Activated naive CD4-positive, alpha-beta T cell treated with anti-CD3 and anti-CD28 coated beads, Interleukin-2, amount 50 U/mL, for 72 hours (primary cell): ENCODE data around the gene ARFGEF3. TPM values are rescaled to one million over a fixed set of nuclear protein-coding genes. Genes with fewer than 3 reads are reported as not detected.
A peak's percentile ranks its signal among the peaks of the same experiment; 100 is the strongest.
"Not testable (repeated sequence)": the region's sequence is repeated elsewhere in the genome, so short reads cannot be mapped to it uniquely, and the experiment has no call there.

Source experiments
- ATAC-seq, 2 donors: fragments of 150-1000 bp; cut with Tn5 transposase; 2 replicates each; pipeline ENCODE4 v1.10.0; 2021; ENCODE audit warnings: mild to moderate bottlenecking in 2 of 2, moderate library complexity in 2 of 2
- DNase-seq, 2 donors: peaks; one replicate each; pipeline ENCODE4 v3.0.0; 2021 to 2022; ENCODE audit warnings: low spot score in 2 of 2
- H3K27ac Mint-ChIP-seq, 2 donors: one replicate each; pipeline ENCODE4 v1.8.0; 2022; ENCODE audit warnings: mild to moderate bottlenecking in 2 of 2, mixed read lengths in 2 of 2
- H3K36me3 Mint-ChIP-seq, 2 donors: one replicate each; pipeline ENCODE4 v1.8.0; 2022; ENCODE audit warnings: mixed read lengths in 2 of 2
- H3K9me3 Mint-ChIP-seq, 2 donors: one replicate each; pipeline ENCODE4 v1.8.0; 2022; ENCODE audit warnings: mixed read lengths in 2 of 2
- total RNA-seq, 2 donors: library from RNA; stranded (reverse); gene quantifications; one replicate each; pipeline ENCODE4 v1.2.3, GENCODE V29; 2022

ARFGEF3 gene
- total RNA-seq, 2 donors from 2014 or later, result 0.11 to 9.5 TPM

DNA sequence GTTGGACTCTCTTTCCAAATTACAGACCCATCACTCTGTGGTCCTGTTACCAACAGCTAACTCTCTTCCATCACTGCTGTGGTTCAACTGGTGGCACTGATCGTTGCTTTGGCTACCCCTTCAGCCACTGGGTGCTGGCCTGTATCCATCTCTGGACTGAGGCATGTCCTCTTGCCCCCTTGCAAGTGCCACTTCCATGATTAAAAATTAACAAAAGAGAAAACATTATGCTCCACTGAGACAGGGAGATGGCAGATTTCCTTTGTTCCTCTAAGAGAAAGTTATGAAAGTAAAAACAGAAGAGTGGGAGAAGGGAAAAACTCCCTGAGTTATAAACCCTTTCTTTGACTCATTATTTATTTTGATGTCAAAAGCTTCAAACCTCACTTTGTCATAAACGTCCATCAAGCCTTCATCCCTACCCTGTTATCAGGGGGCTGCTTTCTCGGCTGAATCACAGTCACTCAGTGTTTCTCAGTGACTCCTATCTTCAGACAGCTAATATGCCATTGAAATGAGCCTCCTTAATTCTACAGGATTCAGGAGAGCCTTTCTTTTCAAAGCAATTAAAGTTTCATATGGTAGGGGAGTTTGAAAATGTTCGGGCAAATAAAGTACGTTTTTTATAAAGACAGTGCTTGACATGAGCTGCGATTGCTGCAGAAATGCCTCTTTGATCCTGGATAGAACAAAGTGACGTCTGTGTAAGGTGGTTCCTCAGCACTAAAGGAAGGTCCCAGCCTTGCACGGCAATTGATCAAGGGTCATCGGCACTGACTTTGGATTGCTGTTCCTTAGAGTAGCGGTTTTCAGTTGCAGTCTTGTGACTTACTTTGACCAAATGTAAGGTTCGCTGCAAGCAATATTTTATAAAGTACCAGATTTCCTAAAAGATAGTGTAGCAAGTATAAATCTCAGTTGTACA lies 106.5 kb downstream of the ARFGEF3 start:
- H3K36me3 Mint-ChIP-seq, result no peaks in the 10 kb centered on the region
- DNase-seq, result no peak
- ATAC-seq, result no peak
- H3K9me3 Mint-ChIP-seq, result no peaks in the 10 kb centered on the region
- H3K27ac Mint-ChIP-seq, result no peak overlapping the region

DNA sequence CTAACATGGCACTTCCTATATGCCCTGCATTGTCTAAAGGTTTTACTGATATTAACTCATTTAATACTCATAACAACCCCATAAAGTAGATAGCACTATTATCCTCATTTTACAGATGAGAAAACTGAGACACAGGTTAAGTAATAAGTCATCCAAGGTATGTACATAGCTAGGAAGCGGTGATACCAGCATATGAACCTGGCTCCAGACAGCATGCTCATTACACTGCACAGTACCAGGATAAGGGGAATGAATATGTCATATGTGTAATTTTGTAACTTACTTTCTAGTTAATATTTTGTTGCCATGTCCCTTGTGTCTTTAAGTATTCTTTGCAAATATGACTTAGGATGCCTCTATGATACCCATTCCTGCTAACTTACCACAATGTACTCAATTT lies 109.7 kb downstream of the ARFGEF3 start:
- Mint-ChIP-seq H3K9me3 (no peaks in the 10 kb centered on the region), H3K27ac (no peak overlapping the region), H3K36me3 (no peaks in the 10 kb centered on the region)
- ATAC-seq (no peak), DNase-seq (no peak)

DNA sequence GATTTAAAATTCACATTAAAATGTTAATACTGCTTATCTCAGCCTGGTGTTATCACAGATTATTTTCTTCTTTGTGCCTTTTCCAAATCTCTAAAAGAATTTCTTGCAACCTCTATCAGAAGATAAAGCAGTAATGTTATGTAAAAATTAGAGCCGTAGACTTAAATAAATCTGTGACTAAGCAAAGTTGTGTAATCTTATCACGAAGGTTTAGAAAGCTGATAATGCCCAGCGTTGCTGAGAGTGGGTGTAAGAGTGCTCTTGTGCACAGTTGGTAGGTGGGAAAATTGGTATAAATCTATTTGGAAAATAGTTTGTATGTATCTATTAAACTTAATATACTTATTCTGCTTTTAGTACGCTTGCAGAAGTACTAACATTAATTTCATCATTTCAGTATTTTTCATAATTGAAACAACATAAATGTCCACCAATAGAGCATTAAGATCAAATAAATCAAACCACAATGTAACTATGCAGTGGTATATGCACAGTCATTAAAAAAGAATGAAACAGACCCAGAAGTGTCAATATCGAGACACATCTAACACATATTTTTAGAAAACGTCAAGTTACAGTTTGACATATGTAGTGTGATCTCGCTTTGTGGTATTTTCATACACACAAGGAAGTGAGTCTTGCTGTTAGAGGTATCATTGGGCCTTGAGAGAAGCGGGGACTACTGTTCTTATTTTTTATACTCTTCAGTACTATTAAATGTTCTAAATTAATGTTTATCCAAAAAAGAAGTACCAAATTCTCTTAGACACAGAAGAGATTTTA lies 111.0 kb downstream of the ARFGEF3 start:
- H3K36me3 Mint-ChIP-seq, result no peaks in the 10 kb centered on the region
- H3K27ac Mint-ChIP-seq, result no peak overlapping the region
- no peaks in the 10 kb centered on the region for H3K9me3 Mint-ChIP-seq
- ATAC-seq (no peak), DNase-seq (no peak)

DNA sequence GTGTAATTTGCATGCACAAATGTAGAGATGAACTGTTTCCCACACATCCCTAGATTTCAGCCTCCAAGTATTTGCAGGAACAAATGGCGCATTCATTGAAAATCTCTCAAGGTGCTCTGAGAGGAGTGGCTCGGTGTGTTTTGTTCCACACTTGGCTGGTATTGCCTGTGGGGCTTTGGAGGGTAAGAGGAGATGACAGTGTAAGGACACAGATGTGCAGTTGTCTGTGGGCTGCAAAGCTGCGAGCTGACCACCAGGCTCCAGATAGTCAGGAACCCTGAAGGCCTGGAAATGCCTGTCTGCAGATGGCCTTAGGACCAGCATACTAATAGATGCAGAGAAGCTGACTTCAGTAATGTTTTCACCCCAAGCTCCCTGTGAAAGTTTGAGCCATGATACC lies 114.2 kb downstream of the ARFGEF3 start:
- Mint-ChIP-seq H3K36me3 (no peaks in the 10 kb centered on the region), H3K27ac (no peak overlapping the region), H3K9me3 (no peaks in the 10 kb centered on the region)
- no peak for ATAC-seq
- DNase-seq, result no peak

DNA sequence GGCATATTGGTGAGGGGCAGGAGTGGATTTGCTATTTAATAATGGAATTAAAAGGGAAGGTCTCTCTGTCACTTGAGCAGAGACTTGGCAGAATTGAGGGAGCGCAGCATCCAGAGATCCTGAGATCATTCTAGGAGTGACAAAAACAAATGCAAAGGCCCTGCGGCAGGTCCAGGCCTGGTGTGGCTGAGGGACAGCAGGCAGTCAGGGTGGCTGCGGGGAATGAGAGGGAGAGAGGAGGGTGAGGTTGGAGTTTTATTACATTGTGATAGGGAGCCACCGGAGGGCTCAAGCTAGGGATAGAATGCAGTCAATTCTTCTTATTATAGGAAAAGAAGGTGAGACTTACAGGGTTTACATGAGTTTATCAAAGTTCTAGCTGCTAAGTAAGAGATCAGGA lies 116.1 kb downstream of the ARFGEF3 start:
- Mint-ChIP-seq H3K27ac (no peak overlapping the region), H3K9me3 (no peaks in the 10 kb centered on the region), H3K36me3 (no peaks in the 10 kb centered on the region)
- ATAC-seq (no peak), DNase-seq (no peak)

DNA sequence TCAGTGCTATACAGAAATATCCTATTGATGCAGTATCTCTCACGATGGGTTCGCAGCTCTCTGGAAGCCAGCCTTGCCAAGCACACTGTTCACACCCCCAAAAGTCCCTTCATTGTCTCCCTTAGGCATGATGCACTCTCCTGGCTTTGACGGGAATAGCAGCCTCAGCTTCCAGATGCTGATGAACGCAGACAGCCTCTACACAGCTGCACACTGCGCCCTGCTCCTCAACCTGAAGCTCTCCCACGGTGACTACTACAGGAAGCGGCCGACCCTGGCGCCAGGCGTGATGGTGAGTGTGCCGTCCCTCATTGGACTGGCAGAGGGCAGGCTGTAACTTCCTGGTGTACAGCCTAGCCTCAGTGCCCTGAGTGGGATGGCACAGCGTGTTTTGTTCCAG lies 116.6 kb downstream of the ARFGEF3 start:
- DNase-seq (no peak), ATAC-seq (no peak)
- H3K9me3 Mint-ChIP-seq, result no peaks in the 10 kb centered on the region
- H3K36me3 Mint-ChIP-seq, result no peaks in the 10 kb centered on the region
- H3K27ac Mint-ChIP-seq, result no peak overlapping the region

DNA sequence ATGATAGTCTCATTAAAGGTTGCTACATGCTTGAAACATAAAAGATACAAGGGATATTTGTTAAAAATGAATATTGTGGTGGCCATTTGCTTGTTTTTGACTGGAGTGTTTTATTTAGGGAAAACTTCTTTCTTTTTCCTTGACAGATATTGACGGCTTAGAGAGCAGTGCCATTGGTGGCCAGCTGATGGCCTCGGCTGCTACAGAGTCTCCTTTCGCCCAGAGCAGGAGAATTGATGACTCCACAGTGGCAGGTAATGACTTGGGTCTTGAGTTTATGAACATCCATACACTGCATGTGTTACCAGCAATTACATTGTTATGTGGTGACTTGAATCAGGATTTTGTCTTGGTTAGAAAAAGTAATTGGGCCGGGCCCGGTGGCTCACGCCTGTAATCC lies 124.1 kb downstream of the ARFGEF3 start:
- ATAC-seq, result no peak
- H3K9me3 Mint-ChIP-seq, result no peaks in the 10 kb centered on the region
- no peak overlapping the region for H3K27ac Mint-ChIP-seq
- no peak for DNase-seq
- H3K36me3 Mint-ChIP-seq, result no peaks in the 10 kb centered on the region

DNA sequence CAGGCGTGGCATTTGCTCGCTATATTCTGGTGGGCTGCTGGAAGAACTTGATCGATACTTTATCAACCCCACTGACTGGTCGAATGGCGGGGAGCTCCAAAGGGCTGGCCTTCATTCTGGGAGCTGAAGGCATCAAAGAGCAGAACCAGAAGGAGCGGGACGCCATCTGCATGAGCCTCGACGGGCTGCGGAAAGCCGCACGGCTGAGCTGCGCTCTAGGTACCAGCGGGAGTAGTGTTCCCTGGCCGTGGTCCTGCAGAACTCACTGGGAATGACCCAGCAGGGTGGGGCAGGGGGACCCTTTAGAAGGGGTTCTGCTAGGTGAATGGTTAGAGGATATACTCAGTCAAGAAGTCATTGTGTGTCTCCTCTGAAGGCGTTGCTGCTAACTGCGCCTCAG lies 125.0 kb downstream of the ARFGEF3 start:
- ATAC-seq, result peak in 1 of 2 donors; percentile 26
- H3K9me3 Mint-ChIP-seq, result no peaks in the 10 kb centered on the region

DNA sequence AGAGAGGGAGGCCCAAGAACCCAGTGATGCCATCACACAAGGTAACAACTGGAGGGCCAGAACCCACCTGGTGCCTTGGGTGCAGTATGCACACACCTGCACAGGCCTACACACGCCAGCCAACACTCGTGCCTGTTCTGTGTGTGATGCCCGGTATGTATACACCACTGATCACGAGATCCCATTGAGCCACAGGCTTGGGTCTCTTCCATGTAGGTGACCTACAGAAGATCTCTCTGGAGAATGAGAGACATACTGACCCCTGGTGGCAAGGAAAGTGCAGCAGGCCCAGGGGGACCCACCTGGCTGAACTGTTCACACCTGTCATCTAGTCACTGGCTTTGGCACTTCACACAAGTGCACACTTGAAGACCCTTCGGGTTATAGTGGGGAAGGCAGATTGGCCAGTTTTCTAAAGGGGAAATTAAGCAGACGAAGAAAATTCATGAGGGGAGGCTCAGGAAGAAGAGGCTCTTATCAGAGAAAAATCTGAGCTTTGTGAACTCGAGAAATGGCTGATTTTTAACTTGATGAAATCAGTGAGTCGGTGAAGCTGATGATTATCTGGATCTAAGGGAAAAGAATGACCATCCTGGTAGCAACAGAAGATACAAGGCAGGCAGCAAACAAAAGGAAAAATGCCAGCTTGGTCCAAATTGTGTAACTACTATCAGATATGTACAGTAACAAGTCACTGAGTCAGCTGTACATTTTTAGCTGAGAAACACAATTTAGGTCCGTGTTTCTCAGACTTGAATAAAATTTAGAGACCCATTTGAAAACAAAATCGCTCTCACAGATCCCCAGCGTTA lies 125.6 kb downstream of the ARFGEF3 start:
- peak in 1 of 2 donors; percentile 57 for DNase-seq
- Mint-ChIP-seq H3K27ac (no peak overlapping the region), H3K9me3 (no peaks in the 10 kb centered on the region), H3K36me3 (no peaks in the 10 kb centered on the region)
- ATAC-seq, result peak; percentile 56 to 58

More for the DNA sequence above, 125.0 kb downstream of the ARFGEF3 start:
- Mint-ChIP-seq H3K27ac (no peak overlapping the region), H3K36me3 (no peaks in the 10 kb centered on the region)
- no peak for DNase-seq

DNA sequence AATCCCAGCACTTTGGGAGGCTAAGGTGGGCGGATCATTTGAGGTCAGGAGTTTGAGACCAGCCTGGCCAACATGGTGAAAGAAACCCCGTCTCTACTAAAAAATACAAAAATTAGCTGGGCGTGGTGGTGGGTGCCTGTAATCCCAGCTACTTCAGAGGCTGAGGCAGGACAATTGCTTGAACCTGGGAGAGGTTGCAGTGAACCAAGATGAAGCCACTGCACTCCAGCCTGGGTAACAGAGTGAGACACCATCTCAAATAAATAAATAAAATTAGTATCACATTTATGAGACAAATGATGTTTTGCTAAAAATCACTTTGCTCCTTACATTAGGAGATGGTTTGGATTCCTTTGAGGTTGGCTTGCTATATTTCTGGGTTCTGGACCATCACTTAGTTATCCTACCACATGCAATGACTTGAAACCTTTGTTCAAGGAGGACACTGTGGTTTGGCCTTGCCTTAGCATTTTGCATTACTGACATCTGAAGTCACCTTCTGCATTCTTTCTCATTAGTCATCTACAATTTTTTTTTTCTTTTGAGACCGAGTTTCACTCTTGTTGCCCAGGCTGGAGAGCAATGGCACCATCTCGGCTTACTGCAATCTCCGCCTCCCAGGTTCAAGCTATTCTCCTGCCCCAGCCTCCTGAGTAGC lies 126.8 kb downstream of the ARFGEF3 start:
- DNase-seq, ATAC-seq, H3K27ac Mint-ChIP-seq, H3K9me3 Mint-ChIP-seq, H3K36me3 Mint-ChIP-seq: not testable (repeated sequence)

DNA sequence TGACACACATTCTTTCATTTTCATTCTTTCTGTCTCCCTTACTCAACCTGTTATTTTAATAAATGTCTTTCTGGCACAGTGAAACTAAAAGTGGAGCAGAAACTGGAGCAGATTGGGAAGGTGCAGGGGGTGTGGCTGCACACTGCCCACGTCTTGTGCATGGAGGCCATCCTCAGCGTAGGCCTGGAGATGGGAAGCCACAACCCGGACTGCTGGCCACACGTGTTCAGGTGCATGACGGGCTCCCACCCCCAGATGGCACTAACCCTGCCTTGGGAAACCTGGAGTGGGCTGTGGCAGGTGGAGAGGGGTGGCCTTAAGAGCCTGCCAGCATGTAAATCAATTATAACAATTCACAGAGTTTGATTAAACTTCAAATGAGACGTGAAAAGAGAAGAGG lies 128.0 kb downstream of the ARFGEF3 start:
- Mint-ChIP-seq H3K27ac (no peak overlapping the region), H3K36me3 (no peaks in the 10 kb centered on the region), H3K9me3 (no peaks in the 10 kb centered on the region)
- peak; percentile 37 to 41 for ATAC-seq
- no peak for DNase-seq

DNA sequence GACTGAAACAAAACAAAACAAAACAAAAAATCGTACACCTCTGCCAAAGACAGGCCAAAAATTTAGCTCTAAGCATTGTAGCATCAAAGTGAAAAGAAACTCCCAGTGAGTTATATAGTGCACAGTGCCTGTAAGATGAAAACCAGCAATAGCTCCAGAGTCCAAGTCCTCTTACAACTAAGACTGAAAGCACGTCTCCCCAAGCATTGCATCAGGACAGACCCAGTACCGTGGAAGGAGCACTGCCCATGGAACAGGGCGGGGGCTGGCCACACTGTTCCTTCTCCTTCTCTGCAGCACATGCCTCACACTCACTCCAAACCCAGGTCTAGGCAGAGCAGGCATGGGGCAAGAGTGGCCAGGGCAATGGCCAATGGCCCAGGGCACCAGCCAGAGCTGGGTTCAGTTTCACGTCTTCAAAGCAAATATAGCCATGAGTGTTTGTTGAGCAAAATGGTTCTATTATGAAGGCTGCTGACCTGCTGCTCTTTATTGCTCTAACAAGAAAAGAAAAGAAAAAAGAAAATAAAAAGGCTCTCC lies 128.8 kb downstream of the ARFGEF3 start:
- ATAC-seq, result no peak
- H3K36me3 Mint-ChIP-seq, result no peaks in the 10 kb centered on the region
- H3K9me3 Mint-ChIP-seq, result no peaks in the 10 kb centered on the region

DNA sequence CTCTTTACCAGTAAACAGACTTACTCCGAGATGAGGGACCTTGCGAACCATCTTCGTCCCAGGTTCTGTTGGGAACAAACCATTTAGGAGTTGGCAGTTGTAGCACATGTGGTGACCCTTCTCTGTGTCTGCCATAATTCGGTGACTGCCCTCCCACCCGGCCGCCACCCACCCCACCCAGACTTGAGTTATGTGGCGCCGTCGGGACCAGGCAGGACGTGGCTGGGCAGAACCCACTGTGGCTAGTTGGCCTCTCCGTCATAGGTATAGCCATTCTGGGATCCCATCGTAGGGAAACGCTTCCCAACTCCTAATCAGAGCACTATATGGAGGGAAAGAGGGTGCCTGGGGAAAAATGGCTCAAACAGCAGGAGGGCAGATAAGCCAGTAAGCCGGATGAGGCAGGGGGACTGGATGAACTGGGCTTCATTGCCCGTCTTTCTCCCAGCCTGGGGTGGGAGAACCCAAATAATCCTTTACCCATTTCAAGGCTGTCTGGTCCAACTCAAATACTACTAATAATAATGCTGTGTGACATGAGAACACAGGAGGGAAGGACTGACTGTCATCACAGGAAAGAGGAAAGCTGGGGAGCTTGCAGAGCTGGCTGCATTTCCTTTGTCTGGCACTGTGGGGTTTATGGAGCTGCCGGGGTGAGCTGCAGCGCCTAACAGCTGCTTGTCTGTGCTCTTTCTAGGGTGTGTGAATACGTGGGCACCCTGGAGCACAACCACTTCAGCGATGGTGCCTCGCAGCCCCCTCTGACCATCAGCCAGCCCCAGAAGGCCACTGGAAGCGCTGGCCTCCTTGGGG lies 129.5 kb downstream of the ARFGEF3 start:
- no peaks in the 10 kb centered on the region for H3K9me3 Mint-ChIP-seq
- no peak for ATAC-seq

More for the DNA sequence above, 128.8 kb downstream of the ARFGEF3 start:
- no peak for DNase-seq
- no peak overlapping the region for H3K27ac Mint-ChIP-seq

DNA sequence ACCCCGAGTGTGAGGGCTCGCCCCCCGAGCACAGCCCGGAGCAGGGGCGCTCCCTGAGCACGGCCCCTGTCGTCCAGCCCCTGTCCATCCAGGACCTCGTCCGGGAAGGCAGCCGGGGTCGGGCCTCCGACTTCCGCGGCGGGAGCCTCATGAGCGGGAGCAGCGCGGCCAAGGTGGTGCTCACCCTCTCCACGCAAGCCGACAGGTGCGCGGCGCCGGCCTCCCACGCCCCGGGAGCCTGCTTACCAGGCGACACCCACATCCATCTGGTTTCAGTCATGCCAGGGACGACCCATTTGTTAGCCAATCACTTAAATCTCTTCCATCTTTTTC lies 130.1 kb downstream of the ARFGEF3 start:
- H3K27ac Mint-ChIP-seq, result no peak overlapping the region
- DNase-seq, result no peak
- no peaks in the 10 kb centered on the region for H3K9me3 Mint-ChIP-seq
- no peak for ATAC-seq
- H3K36me3 Mint-ChIP-seq, result no peaks in the 10 kb centered on the region

More for the DNA sequence above, 129.5 kb downstream of the ARFGEF3 start:
- no peak for DNase-seq
- Mint-ChIP-seq H3K27ac (no peak overlapping the region), H3K36me3 (no peaks in the 10 kb centered on the region)

DNA sequence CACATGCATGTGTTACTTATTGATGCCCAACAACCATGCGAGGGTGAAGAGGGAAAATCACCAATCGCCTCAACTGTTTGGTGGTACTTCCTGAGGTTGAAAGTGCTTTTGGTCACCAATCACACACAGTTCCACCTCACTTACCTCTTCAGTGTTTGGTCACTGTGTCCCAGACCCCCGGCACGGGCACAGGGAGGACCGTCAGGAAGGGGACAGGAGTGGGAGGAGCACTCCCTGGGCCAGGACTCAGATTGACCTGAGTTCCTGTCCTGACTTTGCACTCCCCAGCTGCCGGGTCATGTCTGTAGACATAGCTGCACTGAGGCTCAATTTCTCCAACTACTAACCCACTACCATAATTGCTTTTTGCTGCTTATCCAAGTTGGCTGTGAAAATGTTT lies 130.7 kb downstream of the ARFGEF3 start:
- no peaks in the 10 kb centered on the region for H3K36me3 Mint-ChIP-seq
- DNase-seq (no peak), ATAC-seq (no peak)
- H3K9me3 Mint-ChIP-seq, result no peaks in the 10 kb centered on the region
- no peak overlapping the region for H3K27ac Mint-ChIP-seq
